Keratinocyte (primary cell): ENCODE measurements around the gene KLK7. TPM values are rescaled to one million over a fixed set of nuclear protein-coding genes. Genes with fewer than 3 reads are reported as not detected.
A peak's percentile ranks its signal among the peaks of the same experiment; 100 is the strongest.

Source experiments
- DNase-seq: peaks from one replicate; pipeline ENCODE4 v3.0.0-alpha.2; 2011; ENCODE audit warnings: low read depth, missing footprints, low spot score
- FAIRE-seq: peaks from 2 replicates; lab custom pipeline; 2011; peaks lifted over from hg19 to GRCh38; lab: Jason Lieb, UNC
- H2AFZ ChIP-seq: 2 replicates; pipeline ENCODE4 v1.6.0; 2012; ENCODE audit warnings: low read length, control low read depth, inconsistent platforms; ENCODE audit not compliant: control insufficient read depth
- H3K27ac ChIP-seq: 2 replicates; pipeline ENCODE4 v1.5.1; 2011; ENCODE audit warnings: low read length; ENCODE audit not compliant: control insufficient read depth, insufficient read depth
- H3K27me3 ChIP-seq: 3 replicates; pipeline ENCODE4 v1.6.0; 2011; ENCODE audit warnings: low read length; ENCODE audit not compliant: control insufficient read depth, insufficient read depth; ENCODE audit errors: extremely low read depth
- H3K36me3 ChIP-seq, 2 experiments: 2 replicates in 1 of 2; 3 replicates in 1 of 2; pipeline ENCODE4 v1.5.1; 2011; ENCODE audit warnings: low read length in 2 of 2, mild to moderate bottlenecking in 1 of 2; ENCODE audit not compliant: control insufficient read depth in 2 of 2, insufficient read depth in 2 of 2; ENCODE audit errors: extremely low read depth in 1 of 2
- H3K4me1 ChIP-seq: 3 replicates; pipeline ENCODE4 v1.5.1; 2011; ENCODE audit warnings: low read length; ENCODE audit not compliant: control insufficient read depth, insufficient read depth; ENCODE audit errors: extremely low read depth
- H3K4me2 ChIP-seq: 3 replicates; pipeline ENCODE4 v1.6.0; 2011; ENCODE audit warnings: low read depth, low read length; ENCODE audit not compliant: control insufficient read depth, insufficient read depth; ENCODE audit errors: extremely low read depth
- H3K4me3 ChIP-seq, 3 experiments: fragments of 200-600 bp in 1 of 3; sonication (generic) in 1 of 3; 2 replicates in 2 of 3; 3 replicates in 1 of 3; pipeline ENCODE4 v1.5.1; 2011 to 2016; ENCODE audit warnings: low read length in 3 of 3, mild to moderate bottlenecking in 3 of 3, control low read depth in 2 of 3, inconsistent platforms in 1 of 3, low read depth in 1 of 3, mixed read lengths in 1 of 3, mixed run types in 1 of 3, moderate library complexity in 1 of 3; ENCODE audit not compliant: control insufficient read depth in 2 of 3, insufficient read depth in 2 of 3; ENCODE audit errors: extremely low read depth in 1 of 3
- H3K79me2 ChIP-seq: 2 replicates; pipeline ENCODE4 v1.6.0; 2012; ENCODE audit warnings: low read length; ENCODE audit not compliant: control insufficient read depth, insufficient read depth
- H3K9ac ChIP-seq: 3 replicates; pipeline ENCODE4 v1.6.0; 2011; ENCODE audit warnings: low read length; ENCODE audit not compliant: control insufficient read depth, insufficient read depth; ENCODE audit errors: extremely low read depth
- H3K9me1 ChIP-seq: 3 replicates; pipeline ENCODE4 v1.6.0; 2011; ENCODE audit warnings: low read length; ENCODE audit not compliant: control insufficient read depth, insufficient read depth; ENCODE audit errors: extremely low read depth
- H3K9me3 ChIP-seq: 2 replicates; pipeline ENCODE4 v1.5.1; 2012; ENCODE audit warnings: low read depth, low read length; ENCODE audit not compliant: control insufficient read depth
- H4K20me1 ChIP-seq: 3 replicates; pipeline ENCODE4 v1.6.0; 2011; ENCODE audit warnings: low read length; ENCODE audit not compliant: control insufficient read depth, insufficient read depth; ENCODE audit errors: extremely low read depth
- EZH2 ChIP-seq: IDR thresholded peaks from one replicate; pipeline ENCODE4 v1.6.1; 2012; ENCODE audit warnings: inconsistent platforms, mild to moderate bottlenecking, low read length, moderate library complexity
- dilution Hi-C: fragments of 300-500 bp; cut with MboI; formaldehyde crosslinking; loops from one replicate; pipeline ENCODE4 v1.7.0; 2020; ENCODE audit warnings: low sequenced_read_pairs; ENCODE audit not compliant: extremely low pct_ligation_motif_present
- polyA plus RNA-seq, 5 experiments: library from polyadenylated mRNA; depleted of rRNA in 3 of 5; stranded (reverse) in 3 of 5; stranded (forward) in 1 of 5; unstranded in 1 of 5; fragments of >200 nt; gene quantifications; 1 replicate in 1 of 5; 2 replicates in 3 of 5; 3 replicates in 1 of 5; pipeline versions ENCODE4 v1.2.1 to v1.2.3, GENCODE V29; 2011 to 2012; ENCODE audit warnings: missing spikeins in 2 of 5, low read depth in 1 of 5, low replicate concordance in 1 of 5
- TF ChIP-seq, protein P1 (sequence below), 3 experiments: IDR thresholded peaks in 1 of 3; conservative IDR thresholded peaks in 1 of 3; optimal IDR thresholded peaks in 1 of 3; 2 replicates in 2 of 3; 3 replicates in 1 of 3; pipeline versions ENCODE3 to v1.5.1; 2011; ENCODE audit warnings: low read length in 3 of 3, mild to moderate bottlenecking in 3 of 3, moderate library complexity in 2 of 3, control low read depth in 1 of 3, inconsistent platforms in 1 of 3; ENCODE audit not compliant: insufficient read depth in 2 of 3; ENCODE audit errors: extremely low read depth in 1 of 3

KLK7 gene
- polyA plus RNA-seq, 1 donor (not counting 4 experiments of a cell fraction or from before 2014, with no cell fraction given), result 29.2 TPM

DNA sequence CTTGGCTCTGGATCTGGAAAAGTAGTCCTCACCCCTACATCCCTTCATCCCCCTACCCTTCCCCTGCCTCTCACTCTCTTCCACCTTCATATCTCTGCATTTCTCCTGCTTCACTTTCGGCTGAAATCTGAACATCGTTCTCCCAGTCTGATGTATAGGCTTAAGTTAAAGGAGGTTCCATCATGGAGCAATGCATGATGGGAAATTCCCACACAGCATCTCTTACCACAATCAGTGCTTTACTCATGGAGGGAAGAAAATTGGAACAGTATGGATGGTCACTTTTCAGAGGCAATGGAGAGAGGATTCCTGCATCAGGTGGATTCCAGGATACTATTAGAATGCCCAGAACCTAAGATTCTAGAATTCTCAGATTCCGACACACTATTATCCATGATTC, 23.8 kb upstream of the KLK7 start:
- dilution Hi-C loops, result no loop called here
- peak; percentile 43 for FAIRE-seq
- Histone ChIP-seq H3K9me1 (no peaks in the 10 kb centered on the region), H3K79me2 (no peaks in the 10 kb centered on the region), H4K20me1 (no peaks in the 10 kb centered on the region), H3K36me3 (no peaks in the 10 kb centered on the region), H3K9ac (no peak overlapping the region), H3K4me3 (no peak overlapping the region), H3K4me2 (no peak overlapping the region), H3K27me3 (no peaks in the 10 kb centered on the region), H2AFZ (no peak overlapping the region), H3K27ac (no peak overlapping the region), H3K9me3 (no peaks in the 10 kb centered on the region), H3K4me1 (peaks cover 32% of the 10 kb centered on the region)
- TF ChIP-seq EZH2, result no peak
- TF ChIP-seq, protein P1, sequence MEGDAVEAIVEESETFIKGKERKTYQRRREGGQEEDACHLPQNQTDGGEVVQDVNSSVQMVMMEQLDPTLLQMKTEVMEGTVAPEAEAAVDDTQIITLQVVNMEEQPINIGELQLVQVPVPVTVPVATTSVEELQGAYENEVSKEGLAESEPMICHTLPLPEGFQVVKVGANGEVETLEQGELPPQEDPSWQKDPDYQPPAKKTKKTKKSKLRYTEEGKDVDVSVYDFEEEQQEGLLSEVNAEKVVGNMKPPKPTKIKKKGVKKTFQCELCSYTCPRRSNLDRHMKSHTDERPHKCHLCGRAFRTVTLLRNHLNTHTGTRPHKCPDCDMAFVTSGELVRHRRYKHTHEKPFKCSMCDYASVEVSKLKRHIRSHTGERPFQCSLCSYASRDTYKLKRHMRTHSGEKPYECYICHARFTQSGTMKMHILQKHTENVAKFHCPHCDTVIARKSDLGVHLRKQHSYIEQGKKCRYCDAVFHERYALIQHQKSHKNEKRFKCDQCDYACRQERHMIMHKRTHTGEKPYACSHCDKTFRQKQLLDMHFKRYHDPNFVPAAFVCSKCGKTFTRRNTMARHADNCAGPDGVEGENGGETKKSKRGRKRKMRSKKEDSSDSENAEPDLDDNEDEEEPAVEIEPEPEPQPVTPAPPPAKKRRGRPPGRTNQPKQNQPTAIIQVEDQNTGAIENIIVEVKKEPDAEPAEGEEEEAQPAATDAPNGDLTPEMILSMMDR (optimal IDR thresholded peaks at IDR 0.05 in 1 of 3, IDR thresholded peaks at IDR 0.05 in 1 of 3, conservative IDR thresholded peaks at IDR 0.05 in 1 of 3; ENCODE audit: extremely low read depth in 1 of 3, insufficient read depth in 2 of 3, low read length in 3 of 3), result no peak
- DNase-seq, result no peak

DNA sequence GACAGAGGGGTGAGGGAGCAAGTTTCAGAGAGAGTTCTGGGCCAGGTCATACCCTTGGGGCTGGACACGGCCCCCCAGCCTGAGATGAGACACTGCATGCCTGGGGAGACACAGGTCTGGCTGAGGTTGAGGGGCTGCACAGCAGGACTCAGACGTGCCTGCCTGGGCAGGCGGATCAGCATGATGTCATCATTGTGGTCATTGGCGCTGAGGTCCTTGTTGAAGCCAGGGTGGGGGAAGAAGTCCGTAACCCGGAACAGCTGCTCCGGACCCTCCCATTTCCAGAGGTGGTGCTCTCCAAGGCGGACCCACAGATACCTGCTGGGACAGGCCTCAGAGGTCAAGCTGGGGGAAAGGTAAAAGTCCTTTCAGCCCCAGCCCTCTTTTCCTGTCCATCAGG, 22.7 kb upstream of the KLK7 start:
- DNase-seq, result no peak
- no peaks in the 10 kb centered on the region for H3K79me2 ChIP-seq
- H3K9ac ChIP-seq, result no peak overlapping the region
- FAIRE-seq, result no peak
- TF ChIP-seq, protein P1 (optimal IDR thresholded peaks at IDR 0.05 in 1 of 3, IDR thresholded peaks at IDR 0.05 in 1 of 3, conservative IDR thresholded peaks at IDR 0.05 in 1 of 3; ENCODE audit: extremely low read depth in 1 of 3, insufficient read depth in 2 of 3, low read length in 3 of 3), result no peak
- TF ChIP-seq EZH2, result no peak
- H3K36me3 ChIP-seq, result no peaks in the 10 kb centered on the region
- H3K4me1 ChIP-seq, result peaks cover 43% of the 10 kb centered on the region
- no peaks in the 10 kb centered on the region for H4K20me1 ChIP-seq
- no peak overlapping the region for H3K27ac ChIP-seq
- H3K4me3 ChIP-seq, result no peak overlapping the region
- H3K27me3 ChIP-seq, result no peaks in the 10 kb centered on the region
- no peak overlapping the region for H2AFZ ChIP-seq
- no peak overlapping the region for H3K4me2 ChIP-seq
- no peaks in the 10 kb centered on the region for H3K9me3 ChIP-seq
- no peaks in the 10 kb centered on the region for H3K9me1 ChIP-seq
- dilution Hi-C loops, result no loop called here
